Stomach (tissue), 9 donors: ENCODE data around the gene CCDC68. TPM values are rescaled to one million over a fixed set of nuclear protein-coding genes. Genes with fewer than 3 reads are reported as not detected.

Experiments used
- DNase-seq, 2 donors: peaks; one replicate each; pipeline versions ENCODE4 v3.0.0 to v3.0.0-alpha.2; 2013 to 2019
- H3K27ac ChIP-seq, 5 donors: fragments of 200-600 bp in 4 of 5; sonication (generic) in 4 of 5; one replicate each; pipeline ENCODE4 v1.5.1; 2013 to 2019; ENCODE audit warnings: mild to moderate bottlenecking in 1 of 5, moderate library complexity in 1 of 5
- H3K27me3 ChIP-seq, 3 donors: fragments of 200-600 bp; sonication (generic); one replicate each; pipeline ENCODE4 v1.5.1; 2017 to 2019; ENCODE audit warnings: mixed run types in 1 of 3
- H3K36me3 ChIP-seq, 4 donors: fragments of 200-600 bp; sonication (generic); 1 replicate in 3 of 4; 2 replicates in 1 of 4; pipeline ENCODE4 v1.5.1; 2016 to 2019
- H3K4me1 ChIP-seq, 4 donors: fragments of 200-600 bp; sonication (generic); one replicate each; pipeline ENCODE4 v1.5.1; 2016 to 2019
- H3K4me3 ChIP-seq, 4 donors: fragments of 200-600 bp; sonication (generic) in 3 of 4; one replicate each; pipeline ENCODE4 v1.5.1; 2016 to 2019; ENCODE audit warnings: mild to moderate bottlenecking in 1 of 4
- H3K9me3 ChIP-seq, 4 donors: fragments of 200-600 bp; sonication (generic); one replicate each; pipeline ENCODE4 v1.5.1; 2016 to 2019
- CTCF ChIP-seq, 7 experiments: fragments of 450-650 bp in 4 of 7; fragments of 200-600 bp in 3 of 7; sonication (generic) in 3 of 7; IDR thresholded peaks; one replicate each; pipeline ENCODE4 v1.5.1; 2016 to 2019; ENCODE audit warnings: antibody characterized with exemption in 7 of 7, control low read depth in 2 of 7, mild to moderate bottlenecking in 1 of 7
- EP300 ChIP-seq: sonication (generic); formaldehyde crosslinking; IDR thresholded peaks from one replicate; pipeline ENCODE4 v1.6.1; 2017; ENCODE audit warnings: antibody characterized with exemption
- POLR2A ChIP-seq, 4 donors: fragments of 450-650 bp; IDR thresholded peaks; one replicate each; pipeline ENCODE4 v1.6.1; 2016; ENCODE audit warnings: antibody characterized with exemption in 4 of 4, control low read depth in 2 of 4, mild to moderate bottlenecking in 1 of 4, moderate library complexity in 1 of 4
- POLR2AphosphoS5 ChIP-seq, 3 donors: sonication (generic); formaldehyde crosslinking; IDR thresholded peaks; one replicate each; pipeline ENCODE4 v1.6.1; 2016; ENCODE audit warnings: antibody characterized with exemption in 3 of 3
- WGBS, 5 donors: extraction: QIAGEN DNeasy Blood & Tissue Kit in 3 of 5; methylation state at CpG; one replicate each; pipeline versions ENCODE4 v1.1.5 to v1.1.7; 2013 to 2018; 5-methylcytosine and 5-hydroxymethylcytosine counted together
- intact Hi-C: fragments of 100-400 bp; cut with DNase I; formaldehyde crosslinking; loops from one replicate; pipeline ENCODE4 v1.15.1; 2023; ENCODE audit warnings: low total_unique reads
- polyA plus RNA-seq, 3 donors: library from polyadenylated mRNA; stranded (reverse); fragments of 200-250 nt; gene quantifications; one replicate each; pipeline ENCODE4 v1.2.3, GENCODE V29; 2013
- total RNA-seq, 5 donors: library from RNA; depleted of rRNA; stranded (reverse); fragments of >200 nt; gene quantifications; one replicate each; pipeline versions ENCODE4 v1.1.0 to v1.2.3, GENCODE V29; 2014 to 2016
- donor health status: healthy with polysubstance abuse.
- donor health status: Bipolar disorder and iron deficiency.
- donor health status: healthy.

The CCDC68 gene
- total and polyA plus RNA-seq, 8 donors: 2.8 to 154 (median 22.0) TPM

GRCh38 chr18:54878659-54879358 lies 80.5 kb downstream of the CCDC68 start:
- 35 to 55% (median 40%) methylated on average over 3 of the region's 3 CpGs for WGBS, 5 donors
- Histone ChIP-seq H3K27me3 (no peaks in the 10 kb centered on the region), H3K4me1 (peaks cover 0 to 33% (median 8%) of the 10 kb centered on the region in 4 donors), H3K4me3 (no peak overlapping the region), H3K36me3 (peaks cover 0 to 8% (median 2%) of the 10 kb centered on the region in 4 donors), H3K27ac (no peak overlapping the region), H3K9me3 (no peaks in the 10 kb centered on the region)
- no peak for DNase-seq
- TF ChIP-seq EP300: no peak
- TF ChIP-seq CTCF (IDR thresholded peaks at IDR 0.05): no peak
- TF ChIP-seq POLR2AphosphoS5 (IDR thresholded peaks at IDR 0.05): no peak
- no peak for TF ChIP-seq POLR2A (IDR thresholded peaks at IDR 0.05)
- intact Hi-C loops: no loop called here

GRCh38 chr18:54878159-54878622 lies 81.1 kb downstream of the CCDC68 start:
- WGBS, 5 donors: 42 to 64% (median 43%) methylated on average over 2 of the region's 2 CpGs
- Histone ChIP-seq H3K36me3 (peaks cover 0 to 4% (median 0%) of the 10 kb centered on the region in 4 donors), H3K9me3 (no peaks in the 10 kb centered on the region), H3K27ac (no peak overlapping the region), H3K4me1 (peaks cover 3 to 36% (median 8%) of the 10 kb centered on the region in 4 donors), H3K27me3 (no peaks in the 10 kb centered on the region), H3K4me3 (no peak overlapping the region)
- intact Hi-C loops: no loop called here
- no peak for TF ChIP-seq POLR2AphosphoS5 (IDR thresholded peaks at IDR 0.05)
- no peak for TF ChIP-seq POLR2A (IDR thresholded peaks at IDR 0.05)
- no peak for TF ChIP-seq EP300
- DNase-seq: no peak

GRCh38 chr18:54877076-54877475 lies 82.2 kb downstream of the CCDC68 start:
- Histone ChIP-seq H3K4me3 (no peak overlapping the region), H3K9me3 (no peaks in the 10 kb centered on the region), H3K27me3 (no peaks in the 10 kb centered on the region), H3K36me3 (peaks cover 0 to 4% (median 0%) of the 10 kb centered on the region in 4 donors), H3K4me1 (peaks cover 5 to 35% (median 8%) of the 10 kb centered on the region in 4 donors), H3K27ac (no peak overlapping the region)
- DNase-seq: no peak
- intact Hi-C loops: no loop called here
- 88 to 100% (median 96%) methylated on average over 1 of the region's 1 CpG for WGBS, 5 donors
- TF ChIP-seq POLR2A (IDR thresholded peaks at IDR 0.05) (no peak), POLR2AphosphoS5 (IDR thresholded peaks at IDR 0.05) (no peak), EP300 (no peak), CTCF (IDR thresholded peaks at IDR 0.05) (no peak)

GRCh38 chr18:54875063-54875462 lies 84.2 kb downstream of the CCDC68 start:
- Histone ChIP-seq H3K36me3 (peaks cover 0 to under 1% (median 0%) of the 10 kb centered on the region in 4 donors), H3K27me3 (no peaks in the 10 kb centered on the region), H3K4me1 (peaks cover 5 to 17% (median 8%) of the 10 kb centered on the region in 4 donors), H3K4me3 (no peak overlapping the region), H3K27ac (no peak overlapping the region), H3K9me3 (no peaks in the 10 kb centered on the region)
- intact Hi-C loops: no loop called here
- 71 to 98% (median 84%) methylated on average over 3 of the region's 3 CpGs for WGBS, 5 donors
- no peak for TF ChIP-seq POLR2AphosphoS5 (IDR thresholded peaks at IDR 0.05)
- no peak for TF ChIP-seq EP300
- no peak for TF ChIP-seq CTCF (IDR thresholded peaks at IDR 0.05)
- no peak for TF ChIP-seq POLR2A (IDR thresholded peaks at IDR 0.05)
- no peak for DNase-seq

DNA sequence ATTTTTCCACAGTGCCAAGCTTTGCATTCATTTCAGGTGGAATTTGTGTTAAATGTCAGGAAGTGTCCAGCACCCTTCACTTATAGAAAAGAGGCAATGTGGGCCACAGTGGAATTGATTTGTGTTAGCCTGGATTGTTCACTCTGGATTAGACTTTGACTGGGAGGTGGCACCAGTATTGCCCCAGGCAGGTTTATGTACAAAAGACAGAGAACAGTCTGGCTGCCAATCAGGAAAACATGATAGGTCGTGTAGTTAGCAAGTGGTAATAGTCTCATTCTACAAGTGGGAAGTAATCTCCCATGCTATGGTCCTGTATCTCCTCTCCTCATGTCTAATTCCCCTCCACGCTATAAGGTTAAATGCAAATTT lies 85.4 kb downstream of the CCDC68 start:
- H3K9me3 ChIP-seq: no peaks in the 10 kb centered on the region
- DNase-seq: peak in 1 of 2 donors; percentile 50
- WGBS, 5 donors: 48 to 74% (median 62%) methylated on average over 2 of the region's 2 CpGs
- H3K27ac ChIP-seq: peak overlapping the region in 1 of 5 donors; percentile 50
- H3K36me3 ChIP-seq: no peaks in the 10 kb centered on the region
- no peak for TF ChIP-seq POLR2AphosphoS5 (IDR thresholded peaks at IDR 0.05)
- no peak for TF ChIP-seq CTCF (IDR thresholded peaks at IDR 0.05)
- no peak for TF ChIP-seq POLR2A (IDR thresholded peaks at IDR 0.05)
- TF ChIP-seq EP300: no peak
- intact Hi-C loops: no loop called here
- peaks cover 5 to 15% (median 8%) of the 10 kb centered on the region in 4 donors for H3K4me1 ChIP-seq
- H3K27me3 ChIP-seq: no peaks in the 10 kb centered on the region
- no peak overlapping the region for H3K4me3 ChIP-seq
